Measurements from ENCODE around the gene TMEM178B.

The TMEM178B gene

GRCh38 chr7:141393056-141393455 lies 319.2 kb downstream of the TMEM178B start:
- TF ChIP-seq CTCF (IDR thresholded peaks at IDR 0.05; ENCODE audit: insufficient read depth, low read length) (no peak), SPI1 (IDR thresholded peaks at IDR 0.05; ENCODE audit: borderline replicate concordance, low read depth) (no peak), POLR2AphosphoS5 (IDR thresholded peaks at IDR 0.05; ENCODE audit: low read depth) (no peak), GABPA (IDR thresholded peaks at IDR 0.05; ENCODE audit: low read depth) (no peak), REST (IDR thresholded peaks at IDR 0.05; ENCODE audit: insufficient replicate concordance, low read depth) (no peak)
- Histone ChIP-seq H3K4me3 (replicated peaks; ENCODE audit: insufficient read depth, low read length) (no peak overlapping the region), H3K27ac (replicated peaks) (no peak overlapping the region), H3K27me3 (ENCODE audit: insufficient read depth, poor library complexity, severe bottlenecking) (no peaks in the 10 kb centered on the region)
- no peak for DNase-seq (ENCODE audit: low read depth in 1 of 2, low spot score in 1 of 2)

- Histone ChIP-seq H3K4me3 (replicated peaks; ENCODE audit: insufficient read depth, low read length) (no peak overlapping the region), H3K27me3 (ENCODE audit: insufficient read depth, poor library complexity, severe bottlenecking) (no peaks in the 10 kb centered on the region), H3K27ac (replicated peaks) (no peak overlapping the region)
- DNase-seq (ENCODE audit: low read depth in 1 of 2, low spot score in 1 of 2) = no peak
- TF ChIP-seq CTCF (IDR thresholded peaks at IDR 0.05; ENCODE audit: insufficient read depth, low read length) (no peak), REST (IDR thresholded peaks at IDR 0.05; ENCODE audit: insufficient replicate concordance, low read depth) (no peak), SPI1 (IDR thresholded peaks at IDR 0.05; ENCODE audit: borderline replicate concordance, low read depth) (no peak), POLR2AphosphoS5 (IDR thresholded peaks at IDR 0.05; ENCODE audit: low read depth) (no peak), GABPA (IDR thresholded peaks at IDR 0.05; ENCODE audit: low read depth) (no peak)
These were observed 323.6 kb downstream of the TMEM178B start for GRCh38 chr7:141397236-141398163.

GRCh38 chr7:141400356-141400755 lies 326.5 kb downstream of the TMEM178B start:
- Histone ChIP-seq H3K4me3 (replicated peaks; ENCODE audit: insufficient read depth, low read length) (no peak overlapping the region), H3K27ac (replicated peaks) (no peak overlapping the region)
- TF ChIP-seq GABPA (IDR thresholded peaks at IDR 0.05; ENCODE audit: low read depth) = no peak
- no peak for TF ChIP-seq REST (IDR thresholded peaks at IDR 0.05; ENCODE audit: insufficient replicate concordance, low read depth)
- no peak for TF ChIP-seq CTCF (IDR thresholded peaks at IDR 0.05; ENCODE audit: insufficient read depth, low read length)
- TF ChIP-seq POLR2AphosphoS5 (IDR thresholded peaks at IDR 0.05; ENCODE audit: low read depth) = no peak
- no peak for TF ChIP-seq SPI1 (IDR thresholded peaks at IDR 0.05; ENCODE audit: borderline replicate concordance, low read depth)

More at GRCh38 chr7:141400356-141400755, 326.5 kb downstream of the TMEM178B start:
- DNase-seq (ENCODE audit: low read depth in 1 of 2, low spot score in 1 of 2) = no peak
- H3K27me3 ChIP-seq (ENCODE audit: insufficient read depth, poor library complexity, severe bottlenecking) = no peaks in the 10 kb centered on the region
